Endodermal cell (in vitro differentiated cells): ENCODE measurements around the gene ABCA9. TPM values are rescaled to one million over a fixed set of nuclear protein-coding genes. Genes with fewer than 3 reads are reported as not detected.

Experiments
- DNase-seq: peaks from one replicate; pipeline ENCODE4 v3.0.0-alpha.2; 2017
- H3K27ac ChIP-seq: 2 replicates; pipeline ENCODE4 v1.5.1; 2013; ENCODE audit warnings: mild to moderate bottlenecking, low read depth, low read length, moderate library complexity
- H3K27me3 ChIP-seq: 2 replicates; pipeline ENCODE4 v1.6.1; 2013; ENCODE audit warnings: mild to moderate bottlenecking, low read length, moderate library complexity; ENCODE audit not compliant: insufficient read depth, control insufficient read depth, poor library complexity, severe bottlenecking
- H3K36me3 ChIP-seq: 2 replicates; pipeline ENCODE4 v1.7.0; 2013; ENCODE audit warnings: mild to moderate bottlenecking, low read length, moderate library complexity; ENCODE audit not compliant: control insufficient read depth, insufficient read depth
- H3K4me1 ChIP-seq: one replicate; pipeline ENCODE4 v1.7.0; 2013; ENCODE audit warnings: low read length; ENCODE audit not compliant: control insufficient read depth, insufficient read depth
- H3K4me3 ChIP-seq: 2 replicates; pipeline ENCODE4 v1.5.1; 2013; ENCODE audit warnings: mild to moderate bottlenecking, low read length, moderate library complexity
- H3K9ac ChIP-seq: 2 replicates; pipeline ENCODE4 v1.6.1; 2013; ENCODE audit warnings: mild to moderate bottlenecking, low read length, moderate library complexity; ENCODE audit not compliant: poor library complexity, severe bottlenecking; ENCODE audit errors: extremely low read depth
- H3K9me3 ChIP-seq: 2 replicates; pipeline ENCODE4 v1.6.1; 2013; ENCODE audit warnings: mild to moderate bottlenecking, low read length, moderate library complexity; ENCODE audit not compliant: control insufficient read depth
- H3K27ac Mint-ChIP-seq: 2 replicates; pipeline ENCODE4 v1.8.0; 2020; ENCODE audit warnings: mixed read lengths
- H3K27me3 Mint-ChIP-seq: 2 replicates; pipeline ENCODE4 v1.8.0; 2021; ENCODE audit warnings: mild to moderate bottlenecking, mixed read lengths; ENCODE audit not compliant: insufficient read depth
- H3K36me3 Mint-ChIP-seq: 2 replicates; pipeline ENCODE4 v1.8.0; 2020; ENCODE audit warnings: low read depth, mixed read lengths
- H3K4me1 Mint-ChIP-seq: 2 replicates; pipeline ENCODE4 v1.8.0; 2020; ENCODE audit warnings: mixed read lengths
- H3K4me3 Mint-ChIP-seq: 2 replicates; pipeline ENCODE4 v1.8.0; 2020; ENCODE audit warnings: mild to moderate bottlenecking, moderate library complexity, mixed read lengths
- H3K9me3 Mint-ChIP-seq: 2 replicates; pipeline ENCODE4 v1.8.0; 2020; ENCODE audit warnings: mild to moderate bottlenecking, mixed read lengths
- WGBS, 2 experiments: methylation state at CpG; one replicate each; pipeline versions ENCODE4 v1.1.5 to v1.1.7; 2013; ENCODE audit warnings: missing lambda C conversion rate in 2 of 2, mixed read lengths in 1 of 2; ENCODE audit not compliant: insufficient coverage in 1 of 2, insufficient read length in 1 of 2; 5-methylcytosine and 5-hydroxymethylcytosine counted together
- total RNA-seq, 2 donors: library from RNA; stranded (reverse); fragmentation: NEBNext Ultra II Directional in 1 of 2; extraction: Animal tissue kit (Norgen Biotek cat#: 25700) in 1 of 2; gene quantifications; 2 replicates in 1 of 2; 3 replicates in 1 of 2; pipeline ENCODE4 v1.2.1, GENCODE V29; 2021
- TF ChIP-seq, protein P1 (sequence below): fragments of 200-600 bp; sonication (generic); conservative IDR thresholded peaks from 2 replicates; pipeline ENCODE4 v1.5.0; 2021; ENCODE audit warnings: antibody characterized with exemption, mild to moderate bottlenecking

Gene ABCA9
- total RNA-seq, 2 donors from 2014 or later, result not detected

DNA sequence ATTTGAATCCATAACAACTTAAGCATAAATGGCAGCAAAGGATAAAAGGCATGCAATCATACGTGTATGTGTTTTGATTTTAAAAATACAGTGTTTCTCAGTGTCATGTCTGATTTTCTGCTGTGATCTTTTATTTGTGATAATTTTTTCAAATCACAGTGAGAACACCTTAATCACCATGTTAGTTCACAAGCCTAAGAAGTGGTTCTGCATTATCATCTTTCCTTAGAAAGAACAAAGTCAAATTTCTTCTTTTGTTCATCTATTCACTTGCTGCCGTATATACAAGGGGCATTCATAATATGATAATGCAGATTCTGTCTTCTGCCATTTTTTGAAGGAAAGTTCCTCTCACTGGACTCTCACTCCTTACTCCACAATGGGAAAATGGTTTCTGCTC, 33.3 kb upstream of the ABCA9 start:
- WGBS, 2 experiments, result 96% methylated on average over 2 of the region's 2 CpGs; no CpG with 5 or more reads in 1 of the 2 experiments
- Mint-ChIP-seq H3K4me1 (no peaks in the 10 kb centered on the region), H3K27ac (no peak overlapping the region), H3K9me3 (no peaks in the 10 kb centered on the region), H3K27me3 (no peaks in the 10 kb centered on the region), H3K36me3 (no peaks in the 10 kb centered on the region), H3K4me3 (no peak overlapping the region)
- H3K9ac ChIP-seq, result no peak overlapping the region
- H3K4me3 ChIP-seq, result no peak overlapping the region
- no peaks in the 10 kb centered on the region for H3K36me3 ChIP-seq
- no peak overlapping the region for H3K27ac ChIP-seq
- H3K27me3 ChIP-seq, result no peaks in the 10 kb centered on the region
- no peaks in the 10 kb centered on the region for H3K9me3 ChIP-seq
- H3K4me1 ChIP-seq, result no peaks in the 10 kb centered on the region
- TF ChIP-seq, protein P1, sequence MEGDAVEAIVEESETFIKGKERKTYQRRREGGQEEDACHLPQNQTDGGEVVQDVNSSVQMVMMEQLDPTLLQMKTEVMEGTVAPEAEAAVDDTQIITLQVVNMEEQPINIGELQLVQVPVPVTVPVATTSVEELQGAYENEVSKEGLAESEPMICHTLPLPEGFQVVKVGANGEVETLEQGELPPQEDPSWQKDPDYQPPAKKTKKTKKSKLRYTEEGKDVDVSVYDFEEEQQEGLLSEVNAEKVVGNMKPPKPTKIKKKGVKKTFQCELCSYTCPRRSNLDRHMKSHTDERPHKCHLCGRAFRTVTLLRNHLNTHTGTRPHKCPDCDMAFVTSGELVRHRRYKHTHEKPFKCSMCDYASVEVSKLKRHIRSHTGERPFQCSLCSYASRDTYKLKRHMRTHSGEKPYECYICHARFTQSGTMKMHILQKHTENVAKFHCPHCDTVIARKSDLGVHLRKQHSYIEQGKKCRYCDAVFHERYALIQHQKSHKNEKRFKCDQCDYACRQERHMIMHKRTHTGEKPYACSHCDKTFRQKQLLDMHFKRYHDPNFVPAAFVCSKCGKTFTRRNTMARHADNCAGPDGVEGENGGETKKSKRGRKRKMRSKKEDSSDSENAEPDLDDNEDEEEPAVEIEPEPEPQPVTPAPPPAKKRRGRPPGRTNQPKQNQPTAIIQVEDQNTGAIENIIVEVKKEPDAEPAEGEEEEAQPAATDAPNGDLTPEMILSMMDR, result no peak
- DNase-seq, result no peak

GRCh38 chr17:69093279-69093789, 32.6 kb upstream of the ABCA9 start:
- H3K4me1 ChIP-seq, result no peaks in the 10 kb centered on the region
- H3K36me3 Mint-ChIP-seq, result no peaks in the 10 kb centered on the region
- H3K9me3 ChIP-seq, result no peaks in the 10 kb centered on the region
- TF ChIP-seq, protein P1, result no peak
- no peaks in the 10 kb centered on the region for H3K27me3 Mint-ChIP-seq
- 87 to 93% methylated on average over 3 to 8 of the region's 8 CpGs for WGBS, 2 experiments
- H3K9me3 Mint-ChIP-seq, result no peaks in the 10 kb centered on the region
- H3K4me3 ChIP-seq, result no peak overlapping the region
- no peak overlapping the region for H3K27ac Mint-ChIP-seq
- no peaks in the 10 kb centered on the region for H3K27me3 ChIP-seq
- no peaks in the 10 kb centered on the region for H3K36me3 ChIP-seq
- H3K27ac ChIP-seq, result no peak overlapping the region
- no peak for DNase-seq
- H3K4me1 Mint-ChIP-seq, result no peaks in the 10 kb centered on the region
- no peak overlapping the region for H3K4me3 Mint-ChIP-seq
- no peak overlapping the region for H3K9ac ChIP-seq

DNA sequence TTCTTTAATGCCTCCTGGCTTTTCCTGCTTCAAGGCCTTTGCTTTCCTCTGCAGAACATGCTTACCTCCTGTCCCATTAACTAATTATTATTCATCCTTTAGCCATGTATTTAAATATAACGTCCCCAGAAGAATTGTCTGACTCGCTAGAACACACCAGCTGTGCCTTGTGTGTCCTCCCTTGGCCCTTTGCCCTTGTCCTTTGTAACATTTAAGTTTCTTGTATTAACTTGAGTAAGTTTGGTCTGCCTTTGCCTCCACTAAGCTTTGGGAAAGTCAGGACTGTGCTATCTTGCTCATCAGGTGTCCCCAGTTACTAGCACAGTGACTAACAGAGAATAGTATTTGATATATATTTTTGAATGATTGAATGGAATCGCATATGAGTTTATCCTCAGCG, 29.6 kb upstream of the ABCA9 start:
- Histone ChIP-seq H3K9ac (no peak overlapping the region), H3K27me3 (no peaks in the 10 kb centered on the region), H3K36me3 (no peaks in the 10 kb centered on the region), H3K4me3 (no peak overlapping the region), H3K27ac (no peak overlapping the region), H3K9me3 (no peaks in the 10 kb centered on the region), H3K4me1 (no peaks in the 10 kb centered on the region)
- Mint-ChIP-seq H3K36me3 (no peaks in the 10 kb centered on the region), H3K27me3 (no peaks in the 10 kb centered on the region), H3K9me3 (no peaks in the 10 kb centered on the region), H3K4me1 (no peaks in the 10 kb centered on the region), H3K27ac (no peak overlapping the region), H3K4me3 (no peak overlapping the region)
- TF ChIP-seq, protein P1, result no peak
- 90 to 96% methylated on average over 2 to 4 of the region's 4 CpGs for WGBS, 2 experiments
- no peak for DNase-seq
